ENCODE data around the gene F2R.
"Not testable (repeated sequence)": the region's sequence is repeated elsewhere in the genome, so short reads cannot be mapped to it uniquely, and the experiment has no call there.

Gene F2R

DNA sequence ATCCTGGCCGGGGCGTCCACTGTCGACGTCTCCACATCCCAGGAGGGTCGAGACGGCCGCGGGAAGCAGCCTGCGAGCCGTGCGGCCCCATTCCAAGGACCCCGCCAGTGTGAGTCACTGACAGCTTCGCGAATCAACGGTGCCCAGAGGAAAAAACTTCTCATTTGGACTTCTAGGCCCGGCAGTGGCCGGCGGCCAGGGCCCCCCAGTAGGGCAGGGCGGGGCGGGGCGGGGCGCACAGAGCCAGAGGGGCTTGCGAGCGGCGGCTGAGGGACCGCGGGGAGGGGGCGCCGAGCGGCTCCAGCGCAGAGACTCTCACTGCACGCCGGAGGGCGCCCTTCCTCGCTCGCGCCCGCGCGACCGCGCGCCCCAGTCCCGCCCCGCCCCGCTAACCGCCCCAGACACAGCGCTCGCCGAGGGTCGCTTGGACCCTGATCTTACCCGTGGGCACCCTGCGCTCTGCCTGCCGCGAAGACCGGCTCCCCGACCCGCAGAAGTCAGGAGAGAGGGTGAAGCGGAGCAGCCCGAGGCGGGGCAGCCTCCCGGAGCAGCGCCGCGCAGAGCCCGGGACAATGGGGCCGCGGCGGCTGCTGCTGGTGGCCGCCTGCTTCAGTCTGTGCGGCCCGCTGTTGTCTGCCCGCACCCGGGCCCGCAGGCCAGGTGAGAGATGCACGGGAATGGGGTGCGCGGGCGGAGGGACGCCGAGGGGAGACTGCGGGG lies at the start of gene F2R:
Gene F2R, plus strand, starts transcription at position 391 of the 720 bp plus-strand sequence. Its CDS starts 182 bp downstream, at position 573.
- DNase-seq = peak; percentile 49

DNA sequence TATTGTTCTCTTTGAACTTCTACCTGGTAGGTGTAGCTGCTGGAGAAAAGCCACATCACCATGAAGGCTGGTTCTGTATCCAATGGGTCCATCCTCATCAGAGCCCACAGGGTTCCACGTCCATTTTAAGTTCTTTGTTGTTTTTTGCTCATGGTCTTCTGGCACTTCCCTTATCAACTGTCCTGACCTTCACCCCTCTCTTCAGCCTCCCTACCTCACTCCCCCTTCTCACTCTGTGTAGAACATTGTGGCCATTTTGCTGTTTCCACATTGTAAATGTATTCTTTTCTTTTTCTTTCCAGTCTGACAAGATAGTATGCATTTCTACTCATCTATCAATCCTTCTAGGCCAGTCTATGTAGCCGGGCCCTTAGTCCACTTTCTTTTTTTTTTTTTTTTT lies 48.4 kb upstream of the F2R start:
- DNase-seq = no peak

GRCh38 chr5:76669245-76669644 lies 46.7 kb upstream of the F2R start:
- DNase-seq = no peak

GRCh38 chr5:76670508-76670907 lies 45.4 kb upstream of the F2R start:
- no peak for DNase-seq

DNA sequence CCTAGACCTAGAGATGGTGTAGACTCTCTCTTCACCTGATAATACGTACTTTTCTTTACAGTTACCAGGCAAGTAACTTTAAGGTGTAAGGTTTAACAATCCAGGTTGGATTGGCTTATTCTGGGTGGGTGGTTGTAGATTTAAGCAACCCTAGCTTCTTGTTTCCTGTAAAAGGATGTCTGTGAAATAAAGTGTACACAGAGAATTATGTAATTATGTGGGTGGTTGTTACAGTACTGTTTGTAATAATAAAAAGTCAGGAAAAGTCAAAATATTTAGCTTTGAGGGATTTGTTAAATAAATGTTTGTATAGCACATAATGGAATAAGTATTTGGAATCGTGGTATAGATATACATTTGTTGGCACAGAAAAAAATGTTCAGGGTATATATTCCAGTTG lies 43.7 kb upstream of the F2R start:
- DNase-seq = no peak

- no peak for DNase-seq
Observed at GRCh38 chr5:76673125-76673524, 42.8 kb upstream of the F2R start.

DNA sequence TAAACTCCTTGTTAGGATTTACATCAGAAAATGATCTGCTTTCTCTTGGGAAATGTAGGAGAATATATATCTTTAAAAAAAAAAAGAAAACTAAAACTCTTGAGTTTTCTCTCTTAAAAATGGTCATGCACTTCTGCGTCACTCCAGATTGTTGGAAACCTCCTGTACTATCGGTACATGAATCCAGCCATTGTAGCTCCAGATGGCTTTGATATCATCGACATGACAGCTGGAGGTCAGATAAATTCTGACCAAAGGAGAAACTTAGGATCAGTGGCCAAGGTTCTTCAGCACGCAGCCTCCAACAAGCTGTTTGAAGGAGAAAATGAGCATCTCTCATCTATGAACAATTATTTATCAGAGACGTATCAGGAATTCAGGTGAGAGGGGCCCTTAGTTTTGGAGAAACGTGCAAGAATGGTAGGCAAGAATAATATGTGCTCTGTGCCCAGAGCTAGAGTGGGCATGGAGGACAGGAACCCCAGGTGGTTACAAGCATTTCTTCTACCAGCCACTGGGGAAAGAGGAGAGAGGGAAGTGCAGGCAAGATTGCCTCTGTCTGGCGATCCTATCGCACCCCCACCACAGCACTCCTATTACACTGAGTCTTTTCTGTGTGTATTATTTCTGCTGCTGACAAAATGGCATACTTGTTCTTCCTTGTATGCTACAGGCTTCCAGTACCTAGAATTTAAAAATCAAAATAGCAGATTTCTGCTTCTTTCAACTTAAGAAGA lies 41.4 kb upstream of the F2R start:
- no peak for DNase-seq

DNA sequence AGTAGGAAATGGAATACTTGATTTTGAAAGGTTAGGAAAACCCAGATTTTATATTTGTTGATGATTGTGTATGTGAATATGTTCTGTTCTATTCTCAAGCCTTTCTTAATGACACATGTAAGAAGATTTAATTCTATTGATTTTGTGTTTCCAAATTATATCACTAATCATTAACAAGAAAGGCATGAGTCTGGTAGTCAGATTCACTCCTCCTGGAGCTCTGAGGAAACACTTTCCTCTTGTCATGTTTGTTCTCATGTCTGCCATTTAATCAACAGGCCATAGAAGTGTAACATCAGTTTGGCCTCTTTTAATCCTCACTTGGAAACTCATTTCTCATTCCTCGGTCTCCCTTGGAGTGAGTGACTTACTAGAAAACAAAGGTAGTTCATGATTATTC lies 40.6 kb upstream of the F2R start:
- no peak for DNase-seq

GRCh38 chr5:76677849-76678472 lies 38.0 kb upstream of the F2R start:
- no peak for DNase-seq

GRCh38 chr5:76679231-76679630 lies 36.7 kb upstream of the F2R start:
- DNase-seq = no peak

- not testable (repeated sequence) for DNase-seq
Observed at GRCh38 chr5:76680826-76681225, 35.1 kb upstream of the F2R start.

- DNase-seq = no peak
Observed at GRCh38 chr5:76681287-76681686, 34.6 kb upstream of the F2R start.

DNA sequence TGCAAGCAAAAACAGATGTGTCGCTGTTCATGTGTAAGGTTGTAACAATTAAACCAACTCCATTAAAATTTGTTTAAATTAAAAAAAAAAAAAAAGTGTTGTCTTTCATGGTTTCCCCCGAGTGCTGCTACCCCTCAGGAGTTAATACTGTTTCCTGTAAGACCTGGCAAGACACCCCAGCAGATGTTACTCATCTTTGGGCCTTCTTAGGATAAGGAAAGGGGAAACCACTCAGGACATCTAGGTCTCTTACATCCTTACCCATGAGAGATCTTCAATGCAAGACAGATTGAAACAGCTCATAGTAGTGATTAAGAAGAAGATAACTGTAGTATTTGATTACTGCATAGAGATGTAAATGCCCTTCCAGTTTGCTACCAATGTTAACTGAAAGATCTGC lies 33.5 kb upstream of the F2R start:
- DNase-seq = no peak

GRCh38 chr5:76683816-76684731 lies 31.9 kb upstream of the F2R start:
- no peak for DNase-seq

- DNase-seq = no peak
Observed at GRCh38 chr5:76684756-76685519, 31.0 kb upstream of the F2R start.

DNA sequence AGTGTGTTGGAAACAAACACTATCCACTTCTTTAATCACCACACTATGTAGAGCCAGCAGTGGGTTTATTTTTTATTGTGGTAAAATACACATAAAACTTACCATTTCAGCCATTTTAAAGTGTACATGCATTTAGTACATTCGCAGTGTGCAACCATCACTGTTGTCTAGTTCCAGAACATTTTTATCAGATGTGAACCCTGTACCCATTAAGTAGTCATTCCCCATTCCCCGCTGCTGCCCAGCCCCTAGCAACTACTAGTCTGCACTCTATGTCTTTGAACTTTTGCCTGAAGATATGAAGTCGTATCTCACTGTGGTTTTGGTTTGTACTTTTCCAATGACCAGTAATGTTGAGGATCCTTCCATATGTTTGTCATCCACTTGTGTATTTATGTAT lies 30.2 kb upstream of the F2R start:
- DNase-seq = no peak

DNA sequence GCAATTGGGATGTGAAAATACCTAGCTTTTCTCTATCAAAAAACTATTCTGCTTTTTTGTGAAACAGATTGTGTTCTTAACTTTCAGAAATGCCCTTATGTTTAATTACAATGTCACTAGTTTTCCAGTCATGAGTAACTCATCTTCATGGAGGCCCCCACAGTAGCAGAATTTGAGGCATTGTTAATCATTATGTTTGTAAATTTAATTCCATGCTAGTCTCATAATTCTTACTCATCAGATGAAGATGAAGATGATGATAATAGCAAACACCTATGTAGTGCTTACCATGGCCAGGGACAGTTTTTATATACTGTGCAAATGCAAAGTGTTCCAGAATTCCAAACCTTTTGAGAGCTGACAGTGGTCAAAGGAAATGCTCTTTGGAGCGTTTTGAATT lies 27.7 kb upstream of the F2R start:
- DNase-seq = no peak

GRCh38 chr5:76688836-76689235 lies 27.1 kb upstream of the F2R start:
- no peak for DNase-seq

DNA sequence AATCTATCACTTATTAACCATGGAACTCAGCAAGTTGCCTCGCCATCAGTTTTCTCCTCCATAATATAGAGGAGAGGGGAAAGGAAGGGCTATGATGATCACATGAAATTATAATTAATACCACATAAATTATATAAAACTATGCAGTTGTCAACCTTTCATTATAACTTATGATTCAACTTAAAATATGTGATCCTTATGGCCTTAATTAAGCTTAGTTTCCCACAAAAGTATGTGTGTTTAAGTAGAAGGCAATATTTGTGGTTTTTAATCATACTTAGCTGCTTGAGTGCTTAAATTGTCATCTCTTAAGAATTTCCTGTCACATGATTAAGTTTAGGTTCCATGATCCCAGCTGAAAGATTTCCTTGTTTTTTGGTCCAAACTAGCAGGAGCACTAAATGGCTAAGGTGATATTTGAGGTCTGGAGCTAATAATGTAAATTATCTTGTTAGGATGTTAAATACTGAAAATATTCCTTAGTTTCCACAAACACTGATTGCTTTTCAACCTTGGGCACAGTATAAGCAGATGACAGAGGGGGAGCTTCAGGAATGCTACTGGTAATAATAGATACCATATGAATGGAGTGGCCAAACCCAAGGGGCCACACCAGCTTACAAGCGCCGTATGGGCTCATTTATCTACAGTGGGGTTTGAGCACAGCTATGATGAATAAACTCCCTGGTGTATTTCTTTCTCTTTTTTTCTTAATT lies 26.4 kb upstream of the F2R start:
- no peak for DNase-seq

- DNase-seq = no peak
Observed at GRCh38 chr5:76690037-76690679, 25.8 kb upstream of the F2R start.

Measured in CD4-positive, alpha-beta T cell treated with Interleukin-15 for 1 hour (primary cell).